Right renal pelvis (tissue), 4 donors: ENCODE results near the gene FAAP24. TPM values are rescaled to one million over a fixed set of nuclear protein-coding genes. Genes with fewer than 3 reads are reported as not detected.
"Not testable (repeated sequence)": the region's sequence is repeated elsewhere in the genome, so short reads cannot be mapped to it uniquely, and the experiment has no call there.

Experiments used
- DNase-seq, 4 donors: peaks; one replicate each; pipeline ENCODE4 v3.0.0-alpha.2; 2013; ENCODE audit warnings: low read depth in 4 of 4, low spot score in 3 of 4, missing footprints in 1 of 4
- polyA plus RNA-seq, 4 donors: library from polyadenylated mRNA; unstranded; fragments of 120-200 nt; gene quantifications; one replicate each; pipeline ENCODE4 v1.2.1, GENCODE V29; 2013; ENCODE audit not compliant: insufficient read length in 4 of 4

The FAAP24 gene
- 1 to 10 TPM; 3.1 to 4.0 (median 3.4) TPM for polyA plus RNA-seq

- peak; percentile 99 to 100 (median 99) for DNase-seq
Observed at GRCh38 chr19:32971715-32972540, at the start of gene FAAP24, which contains the start of gene CEP89. Gene FAAP24 (plus strand): TSS chr19:32972242. CDS start chr19:32973197, 955 bp downstream. Gene CEP89 (minus strand): TSS chr19:32971958. CDS start chr19:32971874, 84 bp downstream.

- DNase-seq, result no peak
Observed at GRCh38 chr19:32924200-32924599, 47.8 kb upstream of the FAAP24 start.

- DNase-seq, result no peak
Observed at GRCh38 chr19:32928806-32929205, 43.2 kb upstream of the FAAP24 start.

GRCh38 chr19:32930567-32930966 is 41.5 kb upstream of the FAAP24 start:
- DNase-seq, result no peak

GRCh38 chr19:32933571-32933970 is 38.5 kb upstream of the FAAP24 start:
- DNase-seq, result no peak

GRCh38 chr19:32935629-32936028 is 36.4 kb upstream of the FAAP24 start:
- no peak for DNase-seq

GRCh38 chr19:32936065-32936464 is 36.0 kb upstream of the FAAP24 start:
- no peak for DNase-seq

- not testable (repeated sequence) for DNase-seq
Observed at GRCh38 chr19:32941273-32941672, 30.8 kb upstream of the FAAP24 start.

GRCh38 chr19:32945260-32945659 is 26.8 kb upstream of the FAAP24 start:
- no peak for DNase-seq

- no peak for DNase-seq
Observed at GRCh38 chr19:32966750-32967149, 5.3 kb upstream of the FAAP24 start.

- no peak for DNase-seq
Observed at GRCh38 chr19:32969549-32969948, 2.5 kb upstream of the FAAP24 start.

- DNase-seq, result no peak
Observed at GRCh38 chr19:32971012-32971595, 938 bp upstream of the FAAP24 start.

GRCh38 chr19:32976223-32976805 is 4.3 kb downstream of the FAAP24 start:
- DNase-seq, result peak; percentile 19 to 57 (median 33)

GRCh38 chr19:32977280-32977679 is 5.2 kb downstream of the FAAP24 start:
- no peak for DNase-seq

- DNase-seq, result not testable (repeated sequence)
Observed at GRCh38 chr19:32977813-32978212, 5.8 kb downstream of the FAAP24 start.

GRCh38 chr19:32979807-32980206 is 7.8 kb downstream of the FAAP24 start:
- not testable (repeated sequence) for DNase-seq

- DNase-seq, result not testable (repeated sequence)
Observed at GRCh38 chr19:32982488-32982887, 10.4 kb downstream of the FAAP24 start.

- DNase-seq, result not testable (repeated sequence)
Observed at GRCh38 chr19:32988254-32988653, 16.2 kb downstream of the FAAP24 start.

- DNase-seq, result no peak
Observed at GRCh38 chr19:32988724-32989123, 16.7 kb downstream of the FAAP24 start.

GRCh38 chr19:32995966-32996365 is 23.9 kb downstream of the FAAP24 start:
- DNase-seq, result not testable (repeated sequence)

- DNase-seq, result not testable (repeated sequence)
Observed at GRCh38 chr19:32997061-32997464, 25.0 kb downstream of the FAAP24 start.
